Measurements from ENCODE around the gene ECHDC3.

The ECHDC3 gene

DNA sequence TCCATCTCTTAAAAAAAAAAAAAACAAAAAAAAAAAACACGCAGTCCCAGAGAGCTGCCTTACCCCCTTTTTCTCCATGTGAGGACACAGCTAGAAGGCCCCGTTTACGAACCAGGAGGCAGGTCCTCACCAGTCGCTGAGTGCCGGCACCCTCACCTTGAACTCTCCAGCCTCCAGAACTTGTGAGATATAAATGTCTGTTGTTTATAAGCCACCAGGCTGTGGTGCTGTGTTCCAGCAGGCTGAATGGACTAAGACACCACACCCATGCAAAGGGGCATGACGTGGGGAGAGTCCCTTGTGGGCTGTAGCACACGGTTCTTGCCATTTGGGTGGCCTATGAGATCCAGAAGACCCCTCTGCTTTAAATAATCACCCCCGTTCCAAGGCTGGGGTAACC lies 17.2 kb downstream of the ECHDC3 start:
- in situ Hi-C loops (cut with HindIII; ENCODE audit: low pct_unique_long_range_greater_than_20kb, low sequenced_read_pairs) = no loop called here
- no peak for TF ChIP-seq JUND (IDR thresholded peaks at IDR 0.05; ENCODE audit: low read depth)
- no peak for DNase-seq (ENCODE audit: low read depth in 1 of 2, low spot score in 1 of 2)

DNA sequence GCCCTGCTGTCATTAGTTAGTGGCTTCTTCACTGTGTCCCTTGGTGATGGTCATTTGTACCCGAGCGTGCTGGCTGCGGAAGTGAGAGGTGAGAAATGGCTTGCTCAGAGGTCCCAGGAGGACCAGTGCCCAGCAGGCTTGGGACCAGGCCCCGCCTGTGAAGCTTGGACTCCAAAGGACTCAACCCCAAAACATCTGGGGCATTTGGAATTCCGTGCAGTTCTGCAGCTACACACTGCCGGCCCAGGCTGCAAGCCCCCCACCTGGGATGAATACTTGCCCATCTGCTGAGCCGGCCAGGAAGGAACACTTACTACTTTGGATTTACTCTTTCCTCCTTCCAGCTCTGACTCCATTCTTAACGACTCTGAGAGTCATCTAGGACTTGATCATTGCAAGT lies 18.0 kb downstream of the ECHDC3 start:
- no peak for DNase-seq (ENCODE audit: low read depth in 1 of 2, low spot score in 1 of 2)
- in situ Hi-C loops (cut with HindIII; ENCODE audit: low pct_unique_long_range_greater_than_20kb, low sequenced_read_pairs) = no loop called here
- TF ChIP-seq JUND (IDR thresholded peaks at IDR 0.05; ENCODE audit: low read depth) = no peak

DNA sequence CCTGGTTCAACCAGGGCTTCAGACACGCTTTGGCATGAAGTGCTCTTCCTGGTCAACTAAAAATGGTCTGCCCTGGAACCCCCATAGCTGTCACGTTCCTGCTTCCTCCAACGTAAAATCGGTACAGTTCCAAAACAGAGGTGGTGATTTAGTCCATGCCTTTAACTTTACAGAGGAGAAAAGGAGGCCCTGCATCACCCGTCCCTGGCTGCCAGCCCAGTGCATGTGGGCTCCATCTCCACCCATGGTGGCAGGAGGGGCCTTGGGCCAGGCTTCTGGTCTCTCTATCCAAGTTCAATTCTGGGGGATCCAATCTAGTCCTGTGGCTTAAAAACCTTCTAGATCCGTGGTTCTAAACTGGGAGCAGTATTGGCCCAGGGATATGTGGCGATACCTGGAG lies 18.7 kb downstream of the ECHDC3 start:
- DNase-seq (ENCODE audit: low read depth in 1 of 2, low spot score in 1 of 2) = no peak
- in situ Hi-C loops (cut with HindIII; ENCODE audit: low pct_unique_long_range_greater_than_20kb, low sequenced_read_pairs) = no loop called here
- no peak for TF ChIP-seq JUND (IDR thresholded peaks at IDR 0.05; ENCODE audit: low read depth)

DNA sequence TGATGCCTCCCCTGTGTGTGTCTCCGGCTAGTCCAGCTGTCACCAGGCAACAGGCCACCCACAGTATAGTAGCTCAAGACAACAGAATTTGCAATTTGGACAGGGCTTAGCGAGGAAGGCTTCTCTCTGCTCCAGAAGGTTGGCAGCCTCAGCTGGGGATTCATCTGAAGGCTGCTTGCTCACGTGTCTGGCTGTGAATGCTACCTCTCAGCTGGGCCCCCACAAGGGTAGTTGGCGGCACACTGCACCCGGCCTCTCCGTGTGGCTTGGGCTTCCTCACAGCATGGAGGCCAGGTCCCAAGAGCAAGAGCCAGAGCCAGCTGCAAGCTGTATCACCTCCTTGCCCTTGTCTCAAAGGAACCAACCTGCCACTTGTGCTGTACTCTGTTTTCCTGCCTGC lies 19.2 kb downstream of the ECHDC3 start:
- in situ Hi-C loops (cut with HindIII; ENCODE audit: low pct_unique_long_range_greater_than_20kb, low sequenced_read_pairs) = no loop called here
- TF ChIP-seq JUND (IDR thresholded peaks at IDR 0.05; ENCODE audit: low read depth) = no peak
- DNase-seq (ENCODE audit: low read depth in 1 of 2, low spot score in 1 of 2) = no peak

DNA sequence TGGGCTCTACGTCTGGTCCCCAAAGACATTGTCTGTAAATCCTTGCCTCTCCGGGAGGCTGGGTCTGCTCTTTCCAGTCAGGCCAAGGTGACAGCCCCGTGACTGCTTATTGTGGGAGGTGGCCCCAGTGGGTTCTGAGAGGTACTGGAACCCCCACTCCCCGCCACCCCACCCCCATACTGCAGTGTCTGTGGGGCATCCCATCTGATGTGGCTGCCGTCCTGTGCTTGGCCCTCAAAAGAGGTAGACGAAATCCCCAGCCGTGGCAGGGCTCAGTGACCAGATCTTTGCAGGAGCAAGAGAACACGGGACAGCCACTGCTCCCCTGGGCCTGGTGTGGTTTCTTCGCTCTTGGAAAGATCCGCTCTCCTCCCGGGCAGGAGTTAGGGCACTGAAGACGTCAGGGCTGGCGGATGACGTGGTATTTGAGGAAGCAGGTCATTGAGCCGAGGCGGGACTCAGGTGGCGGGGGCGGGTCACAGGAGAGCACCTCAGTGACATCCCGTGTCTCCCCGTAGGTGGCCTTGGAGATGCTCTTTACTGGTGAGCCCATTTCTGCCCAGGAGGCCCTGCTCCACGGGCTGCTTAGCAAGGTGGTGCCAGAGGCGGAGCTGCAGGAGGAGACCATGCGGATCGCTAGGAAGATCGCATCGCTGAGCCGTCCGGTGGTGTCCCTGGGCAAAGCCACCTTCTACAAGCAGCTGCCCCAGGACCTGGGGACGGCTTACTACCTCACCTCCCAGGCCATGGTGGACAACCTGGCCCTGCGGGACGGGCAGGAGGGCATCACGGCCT lies 20.7 kb downstream of the ECHDC3 start:
- in situ Hi-C loops (cut with HindIII; ENCODE audit: low pct_unique_long_range_greater_than_20kb, low sequenced_read_pairs) = no loop called here
- no peak for DNase-seq (ENCODE audit: low read depth in 1 of 2, low spot score in 1 of 2)
- TF ChIP-seq JUND (IDR thresholded peaks at IDR 0.05; ENCODE audit: low read depth) = no peak

DNA sequence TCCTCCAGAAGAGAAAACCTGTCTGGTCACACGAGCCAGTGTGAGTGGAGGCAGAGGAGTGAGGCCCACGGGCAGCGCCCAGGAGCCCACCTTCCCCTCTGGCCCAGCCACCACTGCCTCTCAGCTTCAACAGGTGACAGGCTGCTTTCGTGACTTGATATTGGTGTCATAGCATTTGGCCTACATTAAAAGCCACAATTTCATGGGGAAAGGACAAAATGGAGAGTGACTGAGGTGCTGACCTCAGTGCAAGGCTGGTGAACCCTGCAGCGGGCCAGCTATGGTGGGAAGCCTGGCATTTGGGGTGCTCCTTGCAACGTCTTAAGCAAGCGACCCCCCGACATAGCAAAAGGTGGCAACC lies 21.3 kb downstream of the ECHDC3 start:
- no peak for TF ChIP-seq JUND (IDR thresholded peaks at IDR 0.05; ENCODE audit: low read depth)
- in situ Hi-C loops (cut with HindIII; ENCODE audit: low pct_unique_long_range_greater_than_20kb, low sequenced_read_pairs) = no loop called here
- DNase-seq (ENCODE audit: low read depth in 1 of 2, low spot score in 1 of 2) = no peak

DNA sequence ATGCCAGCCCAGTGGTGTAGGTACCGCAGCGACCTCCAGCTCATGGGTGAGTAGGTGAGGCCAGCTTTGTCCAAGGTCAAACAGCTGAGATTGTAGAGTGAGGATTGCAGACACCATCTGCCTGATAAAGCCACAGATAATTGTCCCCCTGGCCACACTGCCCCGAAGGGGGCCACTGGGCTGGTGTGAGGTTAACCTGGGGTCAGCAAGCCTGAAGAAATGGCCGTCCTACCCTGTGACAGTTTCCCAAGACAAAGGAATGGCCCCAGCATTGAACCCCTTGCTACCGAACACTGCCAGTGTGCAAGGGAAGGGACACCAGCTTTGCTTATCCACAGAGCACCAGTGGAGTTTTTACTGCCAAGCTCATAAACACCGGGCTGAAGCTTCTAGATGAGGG lies 23.0 kb downstream of the ECHDC3 start:
- no peak for DNase-seq (ENCODE audit: low read depth in 1 of 2, low spot score in 1 of 2)
- TF ChIP-seq JUND (IDR thresholded peaks at IDR 0.05; ENCODE audit: low read depth) = no peak
- in situ Hi-C loops (cut with HindIII; ENCODE audit: low pct_unique_long_range_greater_than_20kb, low sequenced_read_pairs) = no loop called here

DNA sequence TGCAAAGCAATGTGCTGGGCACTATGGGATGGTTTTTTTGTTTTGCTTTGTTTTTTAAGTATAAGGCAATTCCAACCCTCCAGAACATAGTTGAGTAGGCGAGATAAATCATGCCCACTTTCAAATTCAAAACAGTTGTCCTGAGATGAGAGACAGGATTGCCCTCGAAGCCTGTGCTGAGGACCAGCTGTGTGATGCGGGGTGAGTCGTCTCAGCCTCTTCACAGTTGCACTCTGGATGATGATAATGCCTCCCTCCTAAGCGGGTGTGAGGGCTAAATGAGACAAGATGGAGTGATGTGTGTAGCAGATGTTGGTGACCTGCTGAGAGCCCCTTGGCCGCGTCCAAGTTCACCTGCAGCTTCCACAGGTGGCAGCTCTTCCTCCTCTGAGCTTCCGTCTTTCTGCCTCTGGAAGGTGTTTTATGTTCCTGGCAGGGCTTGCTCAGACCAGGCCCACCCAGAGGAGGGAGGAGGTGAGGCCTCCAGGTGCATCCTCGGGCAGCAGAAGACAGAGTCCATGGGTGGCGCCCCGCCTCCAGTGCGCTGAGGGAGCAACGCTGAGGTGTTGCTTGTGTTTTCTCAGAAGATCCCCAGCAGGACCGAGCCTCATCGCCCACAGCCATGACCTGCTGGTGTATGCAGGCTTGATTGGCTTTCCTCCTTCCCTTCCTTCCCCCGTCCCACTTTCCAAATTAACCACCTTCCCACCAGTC lies 30.6 kb downstream of the ECHDC3 start:
- in situ Hi-C loops (cut with HindIII; ENCODE audit: low pct_unique_long_range_greater_than_20kb, low sequenced_read_pairs) = no loop called here
- TF ChIP-seq JUND (IDR thresholded peaks at IDR 0.05; ENCODE audit: low read depth) = no peak
- no peak for DNase-seq (ENCODE audit: low read depth in 1 of 2, low spot score in 1 of 2)

DNA sequence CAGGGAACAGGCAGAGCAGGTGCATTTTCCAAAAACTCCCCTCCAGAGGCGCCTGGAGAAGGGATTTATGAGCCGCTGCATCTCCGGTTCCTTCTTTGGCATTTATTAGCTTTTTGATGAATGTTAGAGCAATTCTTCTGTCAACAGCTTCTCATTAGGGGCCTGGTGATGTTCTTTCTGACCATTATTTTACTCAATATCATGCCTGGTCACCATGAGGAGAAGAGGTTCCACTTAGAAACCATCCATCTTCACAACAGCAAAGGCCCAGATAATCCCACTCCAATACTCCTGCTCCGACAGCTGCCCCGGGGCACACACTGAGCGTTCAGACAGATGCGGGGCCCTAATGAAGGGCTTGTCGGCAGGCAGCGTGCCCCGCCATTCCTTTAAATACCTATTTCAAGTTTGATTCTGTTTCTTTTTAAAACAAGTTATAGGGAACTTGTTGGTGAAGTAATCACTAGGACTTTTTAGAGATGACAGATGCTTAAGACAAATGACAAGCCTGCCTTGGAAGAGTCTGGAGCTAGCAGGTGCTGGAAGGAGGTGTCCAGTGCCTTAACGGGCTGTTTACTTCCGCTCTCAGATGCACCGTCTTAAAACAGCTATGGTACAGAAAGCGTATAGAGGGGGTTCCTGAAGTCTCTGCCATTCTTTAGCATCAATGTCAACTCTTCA lies 31.7 kb downstream of the ECHDC3 start:
- in situ Hi-C loops (cut with HindIII; ENCODE audit: low pct_unique_long_range_greater_than_20kb, low sequenced_read_pairs) = no loop called here
- DNase-seq (ENCODE audit: low read depth in 1 of 2, low spot score in 1 of 2) = no peak
- TF ChIP-seq JUND (IDR thresholded peaks at IDR 0.05; ENCODE audit: low read depth) = no peak

DNA sequence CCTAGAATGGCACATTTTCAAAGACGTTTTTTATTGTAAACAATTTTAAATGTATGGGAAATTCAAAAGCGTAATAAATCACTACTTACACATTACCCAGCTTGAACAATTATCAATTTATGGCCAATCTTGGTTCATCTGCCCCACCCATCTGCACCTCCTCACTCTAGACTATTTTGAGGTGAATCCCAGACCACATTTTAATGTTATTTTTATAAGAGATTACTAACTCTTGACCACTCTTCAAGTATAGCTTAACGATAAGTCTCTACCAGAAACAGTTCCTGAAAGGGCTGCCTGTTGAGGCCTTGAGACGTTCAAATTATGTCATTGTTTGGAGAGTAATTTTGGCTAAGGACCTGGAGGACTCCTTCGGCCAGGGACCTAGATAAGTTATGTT lies 33.2 kb downstream of the ECHDC3 start:
- TF ChIP-seq JUND (IDR thresholded peaks at IDR 0.05; ENCODE audit: low read depth) = no peak
- in situ Hi-C loops (cut with HindIII; ENCODE audit: low pct_unique_long_range_greater_than_20kb, low sequenced_read_pairs) = no loop called here
- DNase-seq (ENCODE audit: low read depth in 1 of 2, low spot score in 1 of 2) = no peak

DNA sequence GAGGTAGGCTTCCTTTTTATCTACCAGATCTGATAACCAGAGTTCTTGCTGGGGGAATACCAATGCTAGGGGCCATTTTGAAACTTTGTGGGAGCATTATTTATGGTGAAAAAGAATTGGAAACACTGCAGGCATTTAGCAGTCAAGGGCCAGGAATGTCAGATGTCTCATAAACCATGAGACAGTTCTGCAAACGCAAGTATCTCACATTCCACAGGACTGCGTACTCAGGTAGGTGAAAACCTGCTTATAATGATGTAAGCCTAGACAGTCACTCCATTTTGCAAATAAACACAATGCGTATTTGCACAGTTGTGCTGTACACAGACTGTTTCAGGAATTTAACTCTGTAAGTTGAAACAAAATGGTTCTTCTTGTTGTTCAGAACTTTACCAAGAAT lies 33.9 kb downstream of the ECHDC3 start:
- peak; percentile 53 to 58 for DNase-seq (ENCODE audit: low read depth in 1 of 2, low spot score in 1 of 2)
- in situ Hi-C loops (cut with HindIII; ENCODE audit: low pct_unique_long_range_greater_than_20kb, low sequenced_read_pairs) = no loop called here
- TF ChIP-seq JUND (IDR thresholded peaks at IDR 0.05; ENCODE audit: low read depth) = no peak

DNA sequence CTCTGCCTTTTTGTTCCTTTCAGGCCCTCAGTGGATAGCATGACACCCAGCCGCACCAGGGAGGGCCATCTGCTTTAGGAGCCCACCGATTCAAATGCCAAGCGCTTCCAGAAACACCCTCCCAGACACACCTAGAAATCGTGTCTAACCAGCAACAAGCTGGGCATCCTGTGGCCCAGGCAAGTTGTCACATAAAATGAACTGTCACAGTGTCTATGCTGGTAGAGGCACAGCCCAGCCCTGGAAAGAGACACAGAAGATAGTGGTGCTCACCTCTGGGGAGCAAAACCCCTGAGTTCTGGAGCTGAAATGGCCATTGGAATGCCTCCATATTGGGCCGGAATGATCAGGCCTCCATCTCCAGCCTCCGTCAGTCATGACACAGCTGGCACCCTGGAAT lies 38.9 kb downstream of the ECHDC3 start:
- in situ Hi-C loops (cut with HindIII; ENCODE audit: low pct_unique_long_range_greater_than_20kb, low sequenced_read_pairs) = no loop called here
- DNase-seq (ENCODE audit: low read depth in 1 of 2, low spot score in 1 of 2) = no peak
- no peak for TF ChIP-seq JUND (IDR thresholded peaks at IDR 0.05; ENCODE audit: low read depth)

Data from T47D (cell line).